ENCODE results near the gene GPRC5D. TPM values are rescaled to one million over a fixed set of nuclear protein-coding genes. Genes with fewer than 3 reads are reported as not detected.

The GPRC5D gene
- polyA plus RNA-seq (2012; ENCODE audit: insufficient read depth, insufficient read length, low read depth), result 1.3 TPM

GRCh38 chr12:12952036-12952435, at the start of gene GPRC5D:
TSS of gene GPRC5D (minus strand) at chr12:12952170. CDS start at chr12:12950384, 1,786 bp downstream.
- Histone ChIP-seq H3K9me3 (no peaks in the 10 kb centered on the region), H3K36me3 (no peaks in the 10 kb centered on the region), H3K4me3 (ENCODE audit: low read depth, low read length) (no peak within 1 kb of the TSS), H3K27me3 (no peaks in the 10 kb centered on the region), H3K4me1 (no peaks in the 10 kb centered on the region)
- DNase-seq, result no peak
- no peak for TF ChIP-seq CTCF (IDR thresholded peaks at IDR 0.05; ENCODE audit: low read depth, low read length)

GRCh38 chr12:13001775-13002040, 49.7 kb upstream of the GPRC5D start:
- Histone ChIP-seq H3K9me3 (no peaks in the 10 kb centered on the region), H3K4me3 (ENCODE audit: low read depth, low read length) (peak overlapping the region; percentile 63), H3K27me3 (peaks cover 17% of the 10 kb centered on the region), H3K4me1 (no peaks in the 10 kb centered on the region), H3K36me3 (no peaks in the 10 kb centered on the region)
- DNase-seq, result no peak
- TF ChIP-seq CTCF (IDR thresholded peaks at IDR 0.05; ENCODE audit: low read depth, low read length), result no peak

- peak overlapping the region; percentile 63 for H3K4me3 ChIP-seq (ENCODE audit: low read depth, low read length)
- no peak for TF ChIP-seq CTCF (IDR thresholded peaks at IDR 0.05; ENCODE audit: low read depth, low read length)
- 0 out of 2 replicates have a peak, but pooled peaks cover under 1% of the 10 kb centered on the region for H3K4me1 ChIP-seq
- no peaks in the 10 kb centered on the region for H3K36me3 ChIP-seq
- H3K27me3 ChIP-seq, result peaks cover 17% of the 10 kb centered on the region
- no peaks in the 10 kb centered on the region for H3K9me3 ChIP-seq
- DNase-seq, result peak; percentile 51
Measured at GRCh38 chr12:13000925-13001774, 49.2 kb upstream of the GPRC5D start.

GRCh38 chr12:13000616-13000924, 48.6 kb upstream of the GPRC5D start:
- H3K4me1 ChIP-seq, result 0 out of 2 replicates have a peak, but pooled peaks cover 3% of the 10 kb centered on the region
- H3K9me3 ChIP-seq, result no peaks in the 10 kb centered on the region
- H3K4me3 ChIP-seq (ENCODE audit: low read depth, low read length), result peak overlapping the region; percentile 63
- H3K27me3 ChIP-seq, result peaks cover 17% of the 10 kb centered on the region
- TF ChIP-seq CTCF (IDR thresholded peaks at IDR 0.05; ENCODE audit: low read depth, low read length), result no peak
- DNase-seq, result no peak
- H3K36me3 ChIP-seq, result no peaks in the 10 kb centered on the region

GRCh38 chr12:12999959-13000615, 48.1 kb upstream of the GPRC5D start, which contains the start of gene HEBP1:
TSS of gene HEBP1 (minus strand) at chr12:13000265. CDS start at chr12:13000114, 151 bp downstream.
- Histone ChIP-seq H3K4me1 (0 out of 2 replicates have a peak, but pooled peaks cover 3% of the 10 kb centered on the region), H3K27me3 (peaks cover 17% of the 10 kb centered on the region), H3K36me3 (no peaks in the 10 kb centered on the region), H3K4me3 (ENCODE audit: low read depth, low read length) (peak within 1 kb of the TSS; percentile 63), H3K9me3 (no peaks in the 10 kb centered on the region)
- TF ChIP-seq CTCF (IDR thresholded peaks at IDR 0.05; ENCODE audit: low read depth, low read length), result no peak
- peak; percentile 96 for DNase-seq

Measured in BE2C (cell line).